Left ventricle myocardium superior (tissue), 1 donor: ENCODE measurements around the gene MVP. TPM values are rescaled to one million over a fixed set of nuclear protein-coding genes. Genes with fewer than 3 reads are reported as not detected.
A peak's percentile ranks its signal among the peaks of the same experiment; 100 is the strongest.
"Not testable (repeated sequence)": the region's sequence is repeated elsewhere in the genome, so short reads cannot be mapped to it uniquely, and the experiment has no call there.

ENCODE experiments used
- ATAC-seq: fragments of 200-7000 bp; cut with Tn5 transposase; one replicate; pipeline ENCODE4 v1.9.1; 2020; ENCODE audit warnings: mild to moderate bottlenecking, moderate library complexity
- DNase-seq: peaks from one replicate; pipeline ENCODE4 v3.0.0-alpha.2; 2020
- intact Hi-C: fragments of 100-400 bp; cut with micrococcal nuclease; formaldehyde crosslinking; loops from one replicate; pipeline ENCODE4 v1.11.0; 2022
- long read RNA-seq: library from polyadenylated mRNA; unstranded; transcript quantifications from one replicate; pipeline ENCODE4 v2.0.0, GENCODE V29; 2021
- total RNA-seq: library from RNA; stranded (reverse); fragmentation: NEBNext Ultra II Directional; extraction: Animal tissue kit (Norgen Biotek cat#: 25700); gene quantifications from one replicate; pipeline ENCODE4 v1.2.1, GENCODE V29; 2021
- donor health status: DM: no; HTN: yes; CAD: no; lungs with severe emphysema.

MVP gene
- 47.0 TPM for total RNA-seq
- long read RNA-seq, transcript MVP-201 (15 exons, 2,870 nt) = major isoform, 28 of 94 reads
- long read RNA-seq, transcript MVP-202 (15 exons, 2,925 nt) = minor isoform, 7 of 94 reads
- long read RNA-seq, partial matches to known transcripts = 53 of 94 reads
- long read RNA-seq, other reads (novel, unspliced or antisense) = 6 of 94 reads

- intact Hi-C loops = no loop called here
- DNase-seq (peak; percentile 79), ATAC-seq (peak; percentile 38)
Measured at GRCh38 chr16:29820271-29820701, at the start of gene MVP. Gene MVP (plus strand): TSS chr16:29820462. CDS start chr16:29830550, 10,088 bp downstream.

DNA sequence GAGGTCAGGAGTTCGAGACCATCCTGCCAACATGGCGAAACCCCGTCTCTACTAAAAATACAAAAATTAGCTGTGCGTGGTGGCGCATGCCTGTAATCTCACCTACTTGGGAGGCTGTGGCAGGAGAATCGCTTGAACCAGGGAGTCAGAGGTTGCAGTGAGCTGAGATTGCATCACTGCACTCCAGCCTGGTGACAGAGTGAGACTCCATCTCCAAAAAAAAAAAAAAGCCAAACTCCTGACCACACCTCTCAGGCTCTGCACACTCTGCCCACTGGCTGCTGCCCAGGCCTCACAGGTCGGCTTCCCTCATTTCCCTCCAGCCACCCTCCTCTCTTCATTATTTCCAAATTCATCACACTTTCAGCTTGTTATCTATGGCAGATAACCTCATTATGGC lies 47.9 kb upstream of the MVP start:
- DNase-seq, ATAC-seq, intact Hi-C loops: not testable (repeated sequence)

DNA sequence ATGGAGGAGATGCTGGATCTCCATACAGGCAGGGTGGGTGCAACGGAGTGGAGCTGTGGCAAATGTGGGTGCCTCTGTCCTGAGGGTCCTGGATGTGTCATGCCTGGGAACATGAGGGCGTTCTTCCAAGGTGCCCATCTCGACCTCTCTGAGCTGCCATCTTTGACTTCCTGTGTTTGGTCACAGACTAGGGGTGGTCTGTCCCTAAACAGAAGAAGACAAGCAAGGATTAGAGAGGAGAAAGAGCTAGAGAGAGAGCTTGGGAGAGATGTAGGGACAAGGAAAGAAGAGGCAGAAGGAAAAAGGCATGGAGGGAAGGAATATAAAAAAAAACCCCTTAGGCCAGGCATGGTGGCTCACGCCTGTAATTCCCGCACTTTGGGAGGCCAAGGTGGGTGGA lies 45.5 kb upstream of the MVP start:
- ATAC-seq = no peak
- intact Hi-C loops = no loop called here
- DNase-seq = no peak

- DNase-seq (no peak), ATAC-seq (no peak)
- intact Hi-C loops = no loop called here
Measured at GRCh38 chr16:29775742-29776408, 44.4 kb upstream of the MVP start.

- ATAC-seq (no peak), DNase-seq (no peak)
- intact Hi-C loops = no loop called here
Measured at GRCh38 chr16:29777576-29778350, 42.5 kb upstream of the MVP start, which contains the start of gene ZG16. Gene ZG16 (plus strand): TSS chr16:29778256. CDS start chr16:29779267, 1,011 bp downstream.

DNA sequence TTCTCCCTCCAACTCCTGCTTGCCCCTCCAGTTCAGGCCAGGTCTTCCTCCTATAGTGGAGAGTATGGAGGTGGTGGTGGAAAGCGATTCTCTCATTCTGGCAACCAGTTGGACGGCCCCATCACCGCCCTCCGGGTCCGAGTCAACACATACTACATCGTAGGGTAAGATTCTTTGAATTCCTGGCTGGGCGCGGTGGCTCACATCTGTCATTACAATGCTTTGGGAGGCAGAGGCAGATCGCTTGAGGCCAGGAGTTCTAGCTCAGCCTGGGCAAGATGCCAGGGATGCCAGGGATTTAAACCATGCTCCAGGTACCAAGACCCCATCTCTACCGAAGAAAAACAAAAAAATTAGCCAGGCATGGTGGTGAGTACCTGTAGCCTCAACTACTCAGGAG lies 40.8 kb upstream of the MVP start:
- intact Hi-C loops = no loop called here
- DNase-seq = no peak
- ATAC-seq = no peak

DNA sequence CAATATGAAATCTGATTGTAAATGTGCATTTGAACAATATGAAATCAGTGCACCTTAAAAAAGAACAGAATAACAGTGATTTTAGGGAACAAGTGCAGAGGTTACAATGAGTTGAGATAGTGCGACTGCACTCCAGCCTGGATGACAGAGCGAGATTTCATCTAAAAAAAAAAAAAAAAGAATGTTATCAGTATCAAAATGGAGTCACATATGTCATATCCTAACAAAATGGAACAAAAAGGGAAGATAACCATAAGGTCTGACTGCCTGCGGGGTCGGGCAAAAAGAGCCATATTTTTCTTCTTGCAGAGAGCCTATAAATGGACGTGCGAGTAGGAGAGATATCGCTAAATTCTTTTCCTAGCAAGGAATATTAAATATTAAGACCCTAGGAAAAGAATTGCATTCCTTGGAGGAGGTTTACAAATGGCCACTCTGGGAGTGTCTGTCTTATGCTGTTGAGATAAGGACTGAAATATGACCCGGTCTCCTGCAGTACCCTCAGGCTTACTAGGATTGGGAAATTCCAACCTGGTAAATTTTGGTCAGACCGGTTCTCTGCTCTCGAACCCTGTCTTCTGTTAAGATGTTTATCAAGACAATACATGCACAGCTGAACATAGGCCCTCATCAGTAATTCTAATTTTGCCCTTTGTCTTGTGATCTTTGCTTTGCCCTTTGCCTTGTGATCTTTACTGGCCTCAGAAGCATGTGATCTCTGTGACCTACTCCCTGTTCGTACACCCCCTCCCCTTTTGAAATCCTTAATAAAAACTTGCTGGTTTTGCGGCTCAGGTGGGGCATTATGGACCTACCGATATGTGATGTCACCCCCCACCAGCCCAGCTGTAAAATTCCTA lies 36.9 kb upstream of the MVP start:
- ATAC-seq, intact Hi-C loops: not testable (repeated sequence)

GRCh38 chr16:29784157-29784556 lies 36.1 kb upstream of the MVP start:
- DNase-seq (no peak), ATAC-seq (no peak)
- intact Hi-C loops = no loop called here

More for the DNA sequence above, 36.9 kb upstream of the MVP start:
- DNase-seq = not testable (repeated sequence)

DNA sequence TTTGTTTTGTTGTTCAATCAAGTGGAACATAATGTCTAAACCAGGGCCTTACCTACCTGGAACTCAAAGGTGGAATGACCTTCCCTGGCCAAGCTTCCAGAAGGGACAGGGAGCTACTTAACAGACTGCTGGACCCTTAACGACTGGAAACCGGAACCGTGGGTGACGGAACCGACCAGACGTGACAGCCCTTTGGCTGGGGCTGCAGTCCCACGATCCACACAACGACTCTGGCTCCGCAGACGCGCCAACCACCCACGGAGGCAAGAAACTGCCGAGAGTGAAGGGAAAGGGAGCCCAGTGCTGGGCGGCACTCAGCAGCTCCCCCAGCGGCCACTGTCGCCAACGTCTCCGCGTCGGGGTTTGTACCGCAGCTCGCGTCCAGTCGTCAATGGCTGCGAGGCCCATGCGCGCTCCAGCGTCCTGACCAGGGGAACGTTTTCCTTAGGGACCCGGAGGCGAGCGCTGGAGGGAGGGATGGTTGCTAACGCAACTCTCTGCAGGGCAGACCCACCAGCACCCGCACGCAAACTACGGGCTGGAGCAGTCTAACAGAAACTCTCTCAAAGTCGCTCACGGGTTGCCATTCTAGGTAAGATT lies 35.3 kb upstream of the MVP start:
- intact Hi-C loops = no loop called here
- DNase-seq (peak; percentile 87), ATAC-seq (peak; percentile 94)

- ATAC-seq, intact Hi-C loops, DNase-seq: not testable (repeated sequence)
Measured at GRCh38 chr16:29787155-29787554, 33.1 kb upstream of the MVP start.

- no peak for ATAC-seq
- no peak for DNase-seq
- intact Hi-C loops = no loop called here
Measured at GRCh38 chr16:29789775-29790182, 30.5 kb upstream of the MVP start.

- intact Hi-C loops = no loop called here
- DNase-seq = peak; percentile 100
- ATAC-seq = peak; percentile 99
Measured at GRCh38 chr16:29790183-29790948, 29.9 kb upstream of the MVP start, which contains the start of gene KIF22. Gene KIF22 (plus strand): TSS chr16:29790751. CDS start chr16:29790760, 9 bp downstream.

- ATAC-seq = no peak
- no peak for DNase-seq
- intact Hi-C loops = no loop called here
Measured at GRCh38 chr16:29790949-29791844, 29.1 kb upstream of the MVP start.

GRCh38 chr16:29791845-29792807 lies 28.1 kb upstream of the MVP start:
- ATAC-seq = no peak
- no peak for DNase-seq
- intact Hi-C loops = no loop called here

GRCh38 chr16:29793153-29793552 lies 27.1 kb upstream of the MVP start:
- ATAC-seq, intact Hi-C loops, DNase-seq: not testable (repeated sequence)

GRCh38 chr16:29794231-29794710 lies 26.0 kb upstream of the MVP start:
- DNase-seq (no peak), ATAC-seq (no peak)
- intact Hi-C loops = no loop called here
